ENCODE results near the gene RAD54L. TPM values are rescaled to one million over a fixed set of nuclear protein-coding genes. Genes with fewer than 3 reads are reported as not detected.

RAD54L gene
- total and polyA plus RNA-seq, 2 donors (not counting 1 experiment from before 2014, with no cell fraction given) = 0.57 to 1.1 TPM

GRCh38 chr1:46303038-46303871 lies 55.7 kb downstream of the RAD54L start, which contains the start of the genes LRRC41 and UQCRH:
Gene LRRC41 (minus strand): TSS chr1:46303616. CDS start chr1:46303322, 294 bp downstream.
Gene UQCRH (plus strand): TSS chr1:46303698. CDS start chr1:46303767, 69 bp downstream.
- Histone ChIP-seq H3K4me3 (ENCODE audit: control extremely low read depth in 1 of 5, extremely low read depth in 1 of 5, insufficient read depth in 1 of 5, low read depth in 2 of 5, low read length in 4 of 5) (peak within 1 kb of the TSS; percentile 67 to 98 (median 82)), H4K20me1 (ENCODE audit: control insufficient read depth, insufficient read depth, low read length, poor library complexity, severe bottlenecking) (peaks cover 51% of the 10 kb centered on the region), H3K36me3 (replicated peaks in 1 of 2; ENCODE audit: control extremely low read depth in 1 of 2, control insufficient read depth in 1 of 2, extremely low read depth in 1 of 2, insufficient read depth in 2 of 2, low read length in 1 of 2) (peaks cover 0 to 3% of the 10 kb centered on the region in 2 experiments), H3K27ac (ENCODE audit: low read length in 2 of 2) (peak within 1 kb of the TSS; percentile 77 to 92), H3K27me3 (replicated peaks in 1 of 4; ENCODE audit: control extremely low read depth in 1 of 4, control insufficient read depth in 3 of 4, insufficient read depth in 4 of 4, low read length in 3 of 4) (no peaks in the 10 kb centered on the region), H3K9me3 (ENCODE audit: control extremely low read depth in 1 of 3, control insufficient read depth in 2 of 3, insufficient read depth in 1 of 3, low read length in 2 of 3) (no peaks in the 10 kb centered on the region), H2AFZ (ENCODE audit: insufficient read depth, low read depth, low read length, poor library complexity, severe bottlenecking) (peak within 1 kb of the TSS; percentile 92), H3K4me1 (ENCODE audit: control insufficient read depth in 2 of 2, insufficient read depth in 2 of 2, low read length in 2 of 2) (peaks cover 24 to 43% of the 10 kb centered on the region in 2 donors), H3K4me2 (replicated peaks; ENCODE audit: low read depth, low read length, poor library complexity, severe bottlenecking) (peak within 1 kb of the TSS; percentile 97), H3K9ac (ENCODE audit: low read length) (peak within 1 kb of the TSS; percentile 95), H3K79me2 (ENCODE audit: control insufficient read depth, insufficient read depth, low read length) (peaks cover 94% of the 10 kb centered on the region)
- ChIA-PET CTCF (interaction anchor here (0.8 to 3.9 kb wide), 8 partner anchors 25 to 1030 kb away, joined by 3 to 36 read pairs (median 6); partner anchors contain the start of genes CMPK1 and NSUN4), POLR2A (interaction anchor here (1.0 to 2.1 kb wide), 7 partner anchors 30 to 719 kb away, joined by 3 to 17 read pairs (median 8); partner anchors contain the start of genes EFCAB14, GPBP1L1, NASP and NSUN4)
- Mint-ChIP-seq H3K4me1 (peaks cover 52% of the 10 kb centered on the region), H3K4me3 (peak within 1 kb of the TSS; percentile 100), H3K27ac (peak within 1 kb of the TSS; percentile 99), H3K27me3 (no peaks in the 10 kb centered on the region), H3K9me3 (ENCODE audit: insufficient read depth) (no peaks in the 10 kb centered on the region)
- TF ChIP-seq, protein P1, sequence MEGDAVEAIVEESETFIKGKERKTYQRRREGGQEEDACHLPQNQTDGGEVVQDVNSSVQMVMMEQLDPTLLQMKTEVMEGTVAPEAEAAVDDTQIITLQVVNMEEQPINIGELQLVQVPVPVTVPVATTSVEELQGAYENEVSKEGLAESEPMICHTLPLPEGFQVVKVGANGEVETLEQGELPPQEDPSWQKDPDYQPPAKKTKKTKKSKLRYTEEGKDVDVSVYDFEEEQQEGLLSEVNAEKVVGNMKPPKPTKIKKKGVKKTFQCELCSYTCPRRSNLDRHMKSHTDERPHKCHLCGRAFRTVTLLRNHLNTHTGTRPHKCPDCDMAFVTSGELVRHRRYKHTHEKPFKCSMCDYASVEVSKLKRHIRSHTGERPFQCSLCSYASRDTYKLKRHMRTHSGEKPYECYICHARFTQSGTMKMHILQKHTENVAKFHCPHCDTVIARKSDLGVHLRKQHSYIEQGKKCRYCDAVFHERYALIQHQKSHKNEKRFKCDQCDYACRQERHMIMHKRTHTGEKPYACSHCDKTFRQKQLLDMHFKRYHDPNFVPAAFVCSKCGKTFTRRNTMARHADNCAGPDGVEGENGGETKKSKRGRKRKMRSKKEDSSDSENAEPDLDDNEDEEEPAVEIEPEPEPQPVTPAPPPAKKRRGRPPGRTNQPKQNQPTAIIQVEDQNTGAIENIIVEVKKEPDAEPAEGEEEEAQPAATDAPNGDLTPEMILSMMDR (IDR thresholded peaks at IDR 0.05) = no peak
- no peak for TF ChIP-seq EZH2 (IDR thresholded peaks at IDR 0.05; ENCODE audit: borderline replicate concordance, insufficient read depth, low read depth, low read length, poor library complexity, severe bottlenecking)
- ATAC-seq (ENCODE audit: low read depth) (peak; percentile 85), DNase-seq (peak; percentile 97)
- intact Hi-C loops (cut with micrococcal nuclease) = loop anchor here (1.0 to 5.0 kb wide), 9 partner anchors 30 to 552 kb away; partner anchors contain the start of genes EFCAB14, IPP, MKNK1 and NSUN4
- WGBS (ENCODE audit: insufficient coverage) = 1% methylated on average over 54 of the region's 61 CpGs

Measured in B cell (primary cell).